Activated CD4-positive, alpha-beta memory T cell treated with anti-CD3 and anti-CD28 coated beads, Interleukin-2, amount 10 ng/mL, durations not matched to agents 7 days and 5 days (primary cell): Measurements from ENCODE around the gene VAV2. TPM values are rescaled to one million over a fixed set of nuclear protein-coding genes. Genes with fewer than 3 reads are reported as not detected.

Experiments
- CTCF ChIA-PET: fragments of 350-600 bp; sonication (Branson Sonifier 250); formaldehyde crosslinking; loops from one replicate; lab custom pipeline; 2021; ENCODE audit warnings: antibody characterized with exemption, inconsistent platforms; lab: Charles Lee
- POLR2A ChIA-PET: fragments of 350-600 bp; sonication (Branson Sonifier 250); formaldehyde crosslinking; loops from one replicate; lab custom pipeline; 2021; ENCODE audit warnings: antibody characterized with exemption; lab: Charles Lee
- DNase-seq: peaks from one replicate; pipeline ENCODE4 v3.0.0-alpha.2; 2020
- H3K27ac Mint-ChIP-seq: one replicate; pipeline ENCODE4 v1.8.0; 2021; ENCODE audit warnings: mild to moderate bottlenecking, mixed read lengths
- H3K27me3 Mint-ChIP-seq: one replicate; pipeline ENCODE4 v1.8.0; 2021; ENCODE audit warnings: mixed read lengths
- H3K36me3 Mint-ChIP-seq: one replicate; pipeline ENCODE4 v1.8.0; 2021; ENCODE audit warnings: low read depth, mixed read lengths
- H3K4me1 Mint-ChIP-seq: one replicate; pipeline ENCODE4 v1.8.0; 2021; ENCODE audit warnings: mixed read lengths
- H3K4me3 Mint-ChIP-seq: one replicate; pipeline ENCODE4 v1.8.0; 2021; ENCODE audit warnings: mild to moderate bottlenecking, mixed read lengths
- H3K9me3 Mint-ChIP-seq: one replicate; pipeline ENCODE4 v1.8.0; 2021; ENCODE audit warnings: mixed read lengths
- total RNA-seq, 2 experiments: library from RNA; stranded (reverse); gene quantifications; one replicate each; pipeline ENCODE4 v1.2.3, GENCODE V29; 2021

The VAV2 gene
- total RNA-seq, 2 experiments from 2014 or later: 2.4 to 2.9 TPM

- DNase-seq: no peak
- H3K9me3 Mint-ChIP-seq: no peaks in the 10 kb centered on the region
- no peak overlapping the region for H3K27ac Mint-ChIP-seq
- ChIA-PET POLR2A (no interaction called here), CTCF (no interaction called here)
- H3K27me3 Mint-ChIP-seq: no peaks in the 10 kb centered on the region
- no peaks in the 10 kb centered on the region for H3K36me3 Mint-ChIP-seq
- no peak overlapping the region for H3K4me3 Mint-ChIP-seq
- H3K4me1 Mint-ChIP-seq: no peaks in the 10 kb centered on the region
Observed at GRCh38 chr9:133828338-133828997, 163.7 kb downstream of the VAV2 start.

- Mint-ChIP-seq H3K4me3 (no peak overlapping the region), H3K27ac (no peak overlapping the region), H3K9me3 (no peaks in the 10 kb centered on the region), H3K27me3 (no peaks in the 10 kb centered on the region), H3K4me1 (no peaks in the 10 kb centered on the region), H3K36me3 (no peaks in the 10 kb centered on the region)
- DNase-seq: no peak
- POLR2A ChIA-PET: no interaction called here
- CTCF ChIA-PET: no interaction called here
Observed at GRCh38 chr9:133826289-133827085, 165.6 kb downstream of the VAV2 start.

- Mint-ChIP-seq H3K36me3 (no peaks in the 10 kb centered on the region), H3K27me3 (no peaks in the 10 kb centered on the region), H3K27ac (no peak overlapping the region), H3K9me3 (no peaks in the 10 kb centered on the region), H3K4me1 (no peaks in the 10 kb centered on the region), H3K4me3 (no peak overlapping the region)
- DNase-seq: no peak
- CTCF ChIA-PET: no interaction called here
- POLR2A ChIA-PET: no interaction called here
Observed at GRCh38 chr9:133825555-133826218, 166.4 kb downstream of the VAV2 start.

GRCh38 chr9:133824802-133825186, 167.3 kb downstream of the VAV2 start:
- ChIA-PET POLR2A (no interaction called here), CTCF (no interaction called here)
- no peak for DNase-seq
- Mint-ChIP-seq H3K27me3 (no peaks in the 10 kb centered on the region), H3K9me3 (no peaks in the 10 kb centered on the region), H3K36me3 (no peaks in the 10 kb centered on the region), H3K27ac (no peak overlapping the region), H3K4me1 (no peaks in the 10 kb centered on the region), H3K4me3 (no peak overlapping the region)

GRCh38 chr9:133824106-133824801, 167.9 kb downstream of the VAV2 start:
- no peaks in the 10 kb centered on the region for H3K9me3 Mint-ChIP-seq
- ChIA-PET POLR2A (no interaction called here), CTCF (no interaction called here)
- no peak overlapping the region for H3K27ac Mint-ChIP-seq
- H3K27me3 Mint-ChIP-seq: no peaks in the 10 kb centered on the region
- DNase-seq: no peak
- H3K4me3 Mint-ChIP-seq: no peak overlapping the region
- no peaks in the 10 kb centered on the region for H3K4me1 Mint-ChIP-seq
- H3K36me3 Mint-ChIP-seq: no peaks in the 10 kb centered on the region

- H3K4me3 Mint-ChIP-seq: no peak overlapping the region
- no peaks in the 10 kb centered on the region for H3K27me3 Mint-ChIP-seq
- no peaks in the 10 kb centered on the region for H3K4me1 Mint-ChIP-seq
- ChIA-PET POLR2A (no interaction called here), CTCF (no interaction called here)
- H3K36me3 Mint-ChIP-seq: no peaks in the 10 kb centered on the region
- no peak for DNase-seq
- no peaks in the 10 kb centered on the region for H3K9me3 Mint-ChIP-seq
- no peak overlapping the region for H3K27ac Mint-ChIP-seq
Observed at GRCh38 chr9:133823189-133824105, 168.7 kb downstream of the VAV2 start.

- H3K36me3 Mint-ChIP-seq: no peaks in the 10 kb centered on the region
- ChIA-PET CTCF (no interaction called here), POLR2A (no interaction called here)
- H3K9me3 Mint-ChIP-seq: no peaks in the 10 kb centered on the region
- no peaks in the 10 kb centered on the region for H3K4me1 Mint-ChIP-seq
- no peaks in the 10 kb centered on the region for H3K27me3 Mint-ChIP-seq
- no peak overlapping the region for H3K4me3 Mint-ChIP-seq
- H3K27ac Mint-ChIP-seq: no peak overlapping the region
- no peak for DNase-seq
Observed at GRCh38 chr9:133822430-133823065, 169.6 kb downstream of the VAV2 start.

- DNase-seq: no peak
- Mint-ChIP-seq H3K36me3 (no peaks in the 10 kb centered on the region), H3K9me3 (no peaks in the 10 kb centered on the region), H3K4me1 (no peaks in the 10 kb centered on the region), H3K4me3 (no peak overlapping the region), H3K27me3 (no peaks in the 10 kb centered on the region), H3K27ac (no peak overlapping the region)
- ChIA-PET POLR2A (no interaction called here), CTCF (no interaction called here)
Observed at GRCh38 chr9:133821601-133822429, 170.3 kb downstream of the VAV2 start.

GRCh38 chr9:133819923-133820322, 172.2 kb downstream of the VAV2 start:
- no peak overlapping the region for H3K4me3 Mint-ChIP-seq

GRCh38 chr9:133818444-133818843, 173.7 kb downstream of the VAV2 start:
- no peaks in the 10 kb centered on the region for H3K27me3 Mint-ChIP-seq
- H3K27ac Mint-ChIP-seq: no peak overlapping the region
- H3K36me3 Mint-ChIP-seq: no peaks in the 10 kb centered on the region
- DNase-seq: no peak
- ChIA-PET POLR2A (no interaction called here), CTCF (no interaction called here)
- no peaks in the 10 kb centered on the region for H3K4me1 Mint-ChIP-seq
- no peaks in the 10 kb centered on the region for H3K9me3 Mint-ChIP-seq
- no peak overlapping the region for H3K4me3 Mint-ChIP-seq

More at GRCh38 chr9:133819923-133820322, 172.2 kb downstream of the VAV2 start:
- H3K36me3 Mint-ChIP-seq: no peaks in the 10 kb centered on the region
- ChIA-PET CTCF (no interaction called here), POLR2A (no interaction called here)
- no peaks in the 10 kb centered on the region for H3K9me3 Mint-ChIP-seq
- no peak for DNase-seq
- H3K27me3 Mint-ChIP-seq: no peaks in the 10 kb centered on the region
- no peak overlapping the region for H3K27ac Mint-ChIP-seq
- H3K4me1 Mint-ChIP-seq: no peaks in the 10 kb centered on the region

- H3K27me3 Mint-ChIP-seq: no peaks in the 10 kb centered on the region
- ChIA-PET POLR2A (no interaction called here), CTCF (no interaction called here)
- no peak overlapping the region for H3K27ac Mint-ChIP-seq
- H3K4me3 Mint-ChIP-seq: no peak overlapping the region
- no peaks in the 10 kb centered on the region for H3K36me3 Mint-ChIP-seq
- DNase-seq: no peak
- H3K4me1 Mint-ChIP-seq: no peaks in the 10 kb centered on the region
- no peaks in the 10 kb centered on the region for H3K9me3 Mint-ChIP-seq
Observed at GRCh38 chr9:133815781-133816180, 176.3 kb downstream of the VAV2 start.
